Astrocyte of the cerebellum (primary cell): ENCODE measurements around the gene SGCA.

Source experiments
- DNase-seq: peaks from one replicate; pipeline ENCODE4 v3.0.0-alpha.2; 2011; ENCODE audit warnings: low read depth
- H3K4me3 ChIP-seq: 2 replicates; pipeline ENCODE4 v1.5.1; 2011; ENCODE audit warnings: mild to moderate bottlenecking, low read depth, low read length, moderate library complexity
- CTCF ChIP-seq: IDR thresholded peaks from 2 replicates; pipeline ENCODE4 v1.5.1; 2012; ENCODE audit warnings: low read length, low read depth, moderate library complexity, mild to moderate bottlenecking; ENCODE audit errors: missing control alignments
- in situ Hi-C: cut with HindIII; loops from 2 replicates; pipeline ENCODE4 v1.10.0; 2017; ENCODE audit warnings: low sequenced_read_pairs

The SGCA gene

DNA sequence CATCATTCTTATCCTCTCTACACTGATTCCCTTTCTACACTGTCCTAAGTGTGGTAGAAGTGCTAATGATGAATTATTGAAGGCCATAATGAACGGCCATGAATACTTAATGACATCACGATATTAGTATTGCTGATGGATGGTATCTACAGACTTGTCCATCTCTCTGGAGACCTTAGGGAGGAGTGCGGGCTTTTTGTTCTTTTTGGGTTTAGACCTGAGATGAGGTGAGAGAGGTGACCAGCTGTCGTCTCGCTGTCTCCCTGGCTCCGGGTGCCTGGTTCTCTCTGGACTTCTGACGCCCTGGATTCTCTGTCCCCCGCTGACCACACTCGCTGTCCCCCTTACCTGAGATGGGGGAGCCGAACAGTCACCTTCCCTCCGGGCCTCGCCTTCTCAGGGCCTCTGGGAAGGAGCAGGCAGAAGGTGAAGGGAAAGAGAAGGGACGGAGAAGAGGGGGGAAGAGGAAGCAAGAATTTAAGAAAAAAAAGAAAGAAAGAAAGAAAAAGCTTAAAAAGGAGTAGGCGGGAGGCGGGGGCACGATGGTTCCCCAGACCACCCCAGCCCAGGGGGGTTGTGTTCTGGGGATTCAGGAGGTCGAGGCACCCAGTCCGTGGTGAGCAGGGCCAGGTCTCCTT, 17.1 kb downstream of the SGCA start:
- no peak overlapping the region for H3K4me3 ChIP-seq
- in situ Hi-C loops, result no loop called here

GRCh38 chr17:50183421-50183994, 17.7 kb downstream of the SGCA start:
- no peak for TF ChIP-seq CTCF
- in situ Hi-C loops, result no loop called here
- H3K4me3 ChIP-seq, result no peak overlapping the region
- DNase-seq, result no peak

More for the DNA sequence above, 17.1 kb downstream of the SGCA start:
- TF ChIP-seq CTCF, result no peak
- no peak for DNase-seq

- in situ Hi-C loops, result no loop called here
- H3K4me3 ChIP-seq, result no peak overlapping the region
- TF ChIP-seq CTCF, result peak; percentile 29
- DNase-seq, result no peak
These were observed 18.3 kb downstream of the SGCA start for GRCh38 chr17:50184064-50184463.

DNA sequence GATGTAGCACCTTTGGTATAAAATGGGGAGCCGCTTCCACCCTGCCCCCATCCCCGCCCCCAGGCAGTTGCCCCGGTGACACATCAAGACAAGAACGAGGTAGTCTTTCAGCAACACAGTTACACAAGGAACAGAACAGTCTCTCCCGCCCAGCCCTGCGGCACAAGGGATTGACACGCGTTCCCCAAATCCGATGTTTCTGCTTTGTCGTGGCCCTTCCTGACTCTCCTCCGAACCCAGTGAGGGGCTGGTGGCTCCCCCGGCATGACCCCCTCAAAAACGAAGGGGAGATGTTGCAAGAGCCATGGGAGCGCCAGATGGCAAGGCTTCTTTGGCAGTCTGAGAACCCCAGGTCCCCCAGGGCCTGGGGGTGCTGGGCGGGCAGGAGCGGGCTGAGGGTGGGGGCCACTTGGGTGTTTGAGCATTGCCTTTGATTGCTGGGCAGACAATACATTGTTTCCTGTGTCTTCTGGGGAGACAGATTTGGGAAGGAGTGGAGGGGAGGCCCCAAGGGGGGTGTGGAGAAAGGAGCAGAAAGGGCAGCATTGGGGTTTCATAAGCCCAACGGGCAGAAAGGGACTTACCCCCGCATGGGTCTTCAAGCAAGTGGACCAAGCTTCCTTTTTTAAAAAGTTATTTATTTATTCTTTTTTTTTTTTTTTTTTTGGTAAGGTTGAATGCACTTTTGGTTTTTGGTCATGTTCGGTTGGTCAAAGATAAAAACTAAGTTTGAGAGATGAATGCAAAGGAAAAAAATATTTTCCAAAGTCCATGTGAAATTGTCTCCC, 19.0 kb downstream of the SGCA start:
- in situ Hi-C loops, result no loop called here
- TF ChIP-seq CTCF, result no peak
- no peak for DNase-seq
- H3K4me3 ChIP-seq, result no peak overlapping the region

- H3K4me3 ChIP-seq, result no peak overlapping the region
These were observed 20.0 kb downstream of the SGCA start for GRCh38 chr17:50185631-50186471.

More at GRCh38 chr17:50185631-50186471, 20.0 kb downstream of the SGCA start:
- no peak for DNase-seq
- in situ Hi-C loops, result no loop called here
- TF ChIP-seq CTCF, result no peak
